Spinal cord (tissue), 10 donors: ENCODE data around the gene ZNF419. TPM values are rescaled to one million over a fixed set of nuclear protein-coding genes. Genes with fewer than 3 reads are reported as not detected.
A peak's percentile ranks its signal among the peaks of the same experiment; 100 is the strongest.
"Not testable (repeated sequence)": the region's sequence is repeated elsewhere in the genome, so short reads cannot be mapped to it uniquely, and the experiment has no call there.

ENCODE experiments used
- DNase-seq, 6 donors: peaks; one replicate each; pipeline versions ENCODE4 v3.0.0 to v3.0.0-alpha.2; 2013 to 2015; ENCODE audit warnings: low spot score in 6 of 6, low read depth in 4 of 6
- H3K27ac ChIP-seq: one replicate; pipeline ENCODE4 v1.5.1; 2013; ENCODE audit warnings: low read depth, low read length, control low read depth
- H3K27me3 ChIP-seq: one replicate; pipeline ENCODE4 v1.6.1; 2013; ENCODE audit warnings: low read length; ENCODE audit not compliant: control insufficient read depth, insufficient read depth
- H3K36me3 ChIP-seq: one replicate; pipeline ENCODE4 v1.6.1; 2013; ENCODE audit warnings: low read length; ENCODE audit not compliant: control insufficient read depth, insufficient read depth
- H3K4me1 ChIP-seq: one replicate; pipeline ENCODE4 v1.6.1; 2013; ENCODE audit warnings: low read length; ENCODE audit not compliant: control insufficient read depth, insufficient read depth
- H3K4me3 ChIP-seq: one replicate; pipeline ENCODE4 v1.5.1; 2013; ENCODE audit warnings: low read depth, low read length, control low read depth
- H3K9me3 ChIP-seq: one replicate; pipeline ENCODE4 v1.6.1; 2013; ENCODE audit warnings: low read length; ENCODE audit not compliant: control insufficient read depth, insufficient read depth
- WGBS: methylation state at CpG from one replicate; pipeline ENCODE4 v1.1.5; 2013; ENCODE audit warnings: missing lambda C conversion rate; ENCODE audit not compliant: insufficient coverage; 5-methylcytosine and 5-hydroxymethylcytosine counted together
- polyA plus RNA-seq, 2 donors: library from polyadenylated mRNA; unstranded; fragments of 120-200 nt; gene quantifications; one replicate each; pipeline ENCODE4 v1.2.1, GENCODE V29; 2013; ENCODE audit not compliant: insufficient read length in 2 of 2
- total RNA-seq, 2 donors: library from RNA; depleted of rRNA in 1 of 2; stranded (reverse); fragments of 120-200 nt in 1 of 2; fragments of >200 nt in 1 of 2; gene quantifications; one replicate each; pipeline versions ENCODE4 v1.2.3 to v1.2.4, GENCODE V29; 2013 to 2014
- donor health status: healthy.

ZNF419 gene
- total and polyA plus RNA-seq, 4 donors, result 15.6 to 23.3 (median 20.3) TPM

DNA sequence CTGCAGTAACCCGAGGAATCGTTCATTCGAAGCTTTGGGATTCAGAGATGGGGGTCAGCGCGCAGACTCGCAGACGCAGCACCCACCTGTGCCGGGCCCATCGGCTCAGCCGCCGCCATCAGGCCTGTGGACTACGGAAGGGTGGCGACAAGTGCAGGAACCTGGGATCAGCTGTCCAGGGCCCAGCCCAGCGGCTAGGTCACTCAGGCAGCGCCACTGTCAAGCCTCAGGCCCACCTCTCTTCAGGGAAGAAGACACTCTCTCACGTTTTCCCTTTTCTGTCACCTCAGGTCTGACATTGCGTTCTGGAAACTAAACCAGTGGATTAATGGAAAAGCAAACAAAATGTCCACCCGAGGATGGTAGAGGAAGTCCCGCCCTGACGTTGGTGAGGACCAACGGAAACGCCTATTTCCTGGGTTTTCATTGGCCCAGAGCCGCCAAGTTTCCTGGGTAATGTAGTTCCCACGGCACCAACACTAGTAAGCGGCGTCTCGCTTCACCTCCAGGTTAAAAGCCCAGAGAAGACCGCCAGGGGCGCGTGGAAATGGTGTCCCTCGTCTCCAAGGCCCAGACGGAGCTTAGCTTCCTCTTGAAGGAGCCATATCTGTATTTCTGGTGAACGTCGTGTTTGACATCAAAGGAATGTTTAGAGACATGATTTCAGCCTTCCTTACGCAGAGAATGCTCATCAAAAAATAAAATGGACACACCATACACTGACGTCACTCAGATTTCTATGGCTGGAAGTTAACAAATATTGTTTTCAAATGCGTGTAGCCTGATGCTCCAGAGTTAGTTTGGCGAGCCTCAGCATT lies 10.2 kb upstream of the ZNF419 start, which contains the start of gene ZNF772:
ZNF772 (minus strand) TSS at position 376 of the 818 bp plus-strand sequence; CDS start at position 119, 257 bp downstream.
- WGBS, result 4% methylated on average over 34 of the region's 38 CpGs
- Histone ChIP-seq H3K36me3 (peaks cover 27% of the 10 kb centered on the region), H3K4me3 (peak within 1 kb of the TSS; percentile 83), H3K9me3 (peaks cover 35% of the 10 kb centered on the region), H3K27ac (peak within 1 kb of the TSS; percentile 89), H3K4me1 (peaks cover 11% of the 10 kb centered on the region), H3K27me3 (no peaks in the 10 kb centered on the region)
- peak; percentile 90 to 99 (median 94) for DNase-seq

DNA sequence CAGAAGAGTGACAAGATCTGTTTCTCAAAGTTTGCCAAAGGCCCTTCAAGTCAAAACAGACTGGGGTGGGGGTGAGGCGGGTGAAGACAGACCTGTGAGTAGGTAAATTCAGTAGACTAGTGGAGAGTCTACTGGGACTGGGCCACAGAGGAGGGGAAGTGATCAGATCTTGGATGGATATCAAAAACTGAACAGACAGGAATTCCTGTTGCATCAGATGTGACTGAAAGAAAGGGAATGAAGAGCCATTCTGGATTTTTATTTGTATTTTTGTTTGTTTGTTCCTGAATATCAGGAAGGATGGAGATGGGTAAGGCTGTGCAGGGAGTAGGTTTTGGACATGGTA lies 722 bp downstream of the ZNF419 start:
- WGBS, result no CpG with 5 or more reads among the region's 1 CpG
- not testable (repeated sequence) for H3K27me3 ChIP-seq, DNase-seq, H3K4me1 ChIP-seq, H3K9me3 ChIP-seq, H3K27ac ChIP-seq
- H3K4me3 ChIP-seq, result peak overlapping the region; percentile 1
- peaks cover 23% of the 10 kb centered on the region for H3K36me3 ChIP-seq

DNA sequence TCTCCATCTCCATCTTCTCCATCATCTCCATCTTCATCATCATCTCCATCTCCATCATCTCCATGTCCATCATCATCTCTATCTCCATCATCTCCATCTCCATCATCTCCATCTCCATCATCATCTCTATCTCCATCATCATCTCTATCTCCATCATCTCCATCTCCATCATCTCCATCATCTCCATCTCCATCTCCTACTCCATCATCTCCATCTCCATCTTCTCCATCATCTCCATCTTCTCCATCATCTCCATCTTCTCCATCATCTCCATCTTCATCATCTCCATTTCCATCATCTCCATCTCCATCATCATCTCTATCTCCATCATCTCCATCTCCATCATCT lies 11.8 kb downstream of the ZNF419 start:
- not testable (repeated sequence) for H3K27me3 ChIP-seq, DNase-seq, H3K9me3 ChIP-seq, H3K4me1 ChIP-seq, H3K4me3 ChIP-seq, H3K27ac ChIP-seq
- H3K36me3 ChIP-seq, result peaks cover 14% of the 10 kb centered on the region

DNA sequence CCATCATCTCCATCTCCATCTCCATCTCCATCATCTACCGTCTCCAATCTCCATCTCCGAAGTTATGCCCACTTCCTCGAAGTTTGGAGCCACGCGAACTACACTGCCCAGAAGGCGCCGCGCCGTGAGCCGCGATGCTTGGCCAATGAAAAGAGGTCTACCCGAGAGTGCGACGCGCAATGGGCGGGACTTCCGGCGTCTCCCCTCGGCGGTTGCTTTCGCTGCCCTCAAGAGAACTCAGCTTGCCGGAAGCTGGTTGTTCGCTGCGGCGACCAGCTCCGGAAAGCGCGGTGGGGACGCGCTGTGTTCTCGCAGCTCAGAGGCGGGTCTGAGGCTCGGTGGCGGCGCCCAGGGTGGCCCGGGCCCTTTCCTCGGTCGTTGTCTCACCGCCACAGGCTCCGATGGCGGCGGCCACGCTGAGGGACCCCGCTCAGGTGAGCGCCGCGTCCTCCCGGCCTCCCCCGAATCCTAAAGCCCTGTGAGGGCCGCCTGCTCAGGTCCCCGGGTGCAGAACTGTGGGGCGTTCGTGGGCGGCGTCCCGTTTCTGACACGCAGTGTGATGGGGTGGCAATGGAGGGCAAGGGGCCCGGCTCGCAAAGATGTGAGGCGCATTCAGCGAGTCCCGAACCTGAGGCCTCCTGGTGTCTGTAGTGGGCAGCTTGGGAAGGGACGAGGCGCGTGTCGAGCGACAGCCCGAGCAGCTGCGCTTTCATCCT lies 12.3 kb downstream of the ZNF419 start, which contains the start of gene ZNF773:
ZNF773 (plus strand) TSS at position 259 of the 716 bp plus-strand sequence; CDS start at position 402, 143 bp downstream.
- not testable (repeated sequence) for H3K9me3 ChIP-seq, H3K27me3 ChIP-seq, H3K27ac ChIP-seq, H3K4me1 ChIP-seq
- peak; percentile 84 to 99 (median 92) for DNase-seq
- peaks cover 14% of the 10 kb centered on the region for H3K36me3 ChIP-seq
- under 1% methylated on average over 49 of the region's 69 CpGs for WGBS
- H3K4me3 ChIP-seq, result peak within 1 kb of the TSS; percentile 64

DNA sequence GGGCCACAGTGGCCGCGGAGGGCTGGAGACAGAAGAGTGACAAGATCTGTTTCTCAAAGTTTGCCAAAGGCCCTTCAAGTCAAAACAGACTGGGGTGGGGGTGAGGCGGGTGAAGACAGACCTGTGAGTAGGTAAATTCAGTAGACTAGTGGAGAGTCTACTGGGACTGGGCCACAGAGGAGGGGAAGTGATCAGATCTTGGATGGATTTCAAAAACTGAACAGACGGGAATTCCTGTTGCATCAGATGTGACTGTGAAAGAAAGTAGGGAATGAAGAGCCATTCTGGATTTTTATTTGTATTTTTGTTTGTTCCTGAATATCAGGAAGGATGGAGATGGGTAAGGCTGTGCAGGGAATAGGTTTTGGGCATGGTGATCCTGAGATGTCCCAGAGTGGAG lies 12.8 kb downstream of the ZNF419 start:
- H3K27me3 ChIP-seq, H3K27ac ChIP-seq, H3K4me1 ChIP-seq, H3K9me3 ChIP-seq: not testable (repeated sequence)
- 8% methylated on average over 1 of the region's 4 CpGs for WGBS
- peaks cover 17% of the 10 kb centered on the region for H3K36me3 ChIP-seq
- H3K4me3 ChIP-seq, result peak overlapping the region; percentile 4
- peak in 1 of 6 donors; percentile 21 for DNase-seq

DNA sequence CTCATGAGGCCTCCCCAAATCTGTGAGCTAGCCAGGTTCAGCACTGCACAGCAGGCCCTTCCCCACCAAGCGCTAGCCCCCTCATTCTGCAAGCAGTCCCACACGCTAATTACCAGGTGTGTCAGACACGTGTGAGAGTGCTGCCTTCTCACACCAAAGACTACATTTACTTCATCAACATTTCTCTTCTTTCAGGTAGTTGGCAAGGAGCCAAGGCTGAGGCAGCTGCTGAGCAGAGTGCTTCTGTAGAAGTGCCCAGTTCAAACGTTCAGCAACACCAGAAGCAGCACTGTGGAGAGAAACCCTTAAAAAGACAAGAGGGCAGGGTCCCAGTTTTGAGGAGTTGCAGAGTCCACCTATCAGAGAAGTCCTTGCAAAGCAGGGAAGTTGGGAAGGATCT lies 18.6 kb downstream of the ZNF419 start:
- Histone ChIP-seq H3K27me3 (no peaks in the 10 kb centered on the region), H3K4me1 (peaks cover under 1% of the 10 kb centered on the region), H3K9me3 (no peaks in the 10 kb centered on the region), H3K27ac (no peak overlapping the region), H3K36me3 (peaks cover 41% of the 10 kb centered on the region), H3K4me3 (no peak overlapping the region)
- DNase-seq, result no peak
- 80% methylated on average over 3 of the region's 4 CpGs for WGBS

DNA sequence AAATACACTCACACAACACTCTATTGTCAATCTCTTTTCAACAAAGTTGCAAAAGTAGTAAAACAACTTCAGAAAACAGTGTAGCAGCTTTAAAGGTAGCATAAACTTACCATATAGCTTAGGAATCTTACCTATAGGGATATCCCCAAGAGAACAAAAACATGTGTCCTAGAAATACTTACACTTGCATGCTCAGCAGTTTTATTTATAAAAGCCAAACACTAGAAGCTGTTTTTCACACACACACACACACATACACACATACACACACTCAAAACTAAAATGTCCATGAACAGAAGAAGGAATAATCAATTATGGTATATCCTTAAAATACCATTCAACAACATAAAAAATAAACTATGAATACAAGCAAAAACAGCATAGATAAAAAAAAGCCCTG lies 23.9 kb downstream of the ZNF419 start:
- DNase-seq, result no peak
- Histone ChIP-seq H3K4me1 (no peaks in the 10 kb centered on the region), H3K9me3 (peaks cover 8% of the 10 kb centered on the region), H3K36me3 (peaks cover 21% of the 10 kb centered on the region), H3K4me3 (no peak overlapping the region), H3K27ac (no peak overlapping the region), H3K27me3 (no peaks in the 10 kb centered on the region)

DNA sequence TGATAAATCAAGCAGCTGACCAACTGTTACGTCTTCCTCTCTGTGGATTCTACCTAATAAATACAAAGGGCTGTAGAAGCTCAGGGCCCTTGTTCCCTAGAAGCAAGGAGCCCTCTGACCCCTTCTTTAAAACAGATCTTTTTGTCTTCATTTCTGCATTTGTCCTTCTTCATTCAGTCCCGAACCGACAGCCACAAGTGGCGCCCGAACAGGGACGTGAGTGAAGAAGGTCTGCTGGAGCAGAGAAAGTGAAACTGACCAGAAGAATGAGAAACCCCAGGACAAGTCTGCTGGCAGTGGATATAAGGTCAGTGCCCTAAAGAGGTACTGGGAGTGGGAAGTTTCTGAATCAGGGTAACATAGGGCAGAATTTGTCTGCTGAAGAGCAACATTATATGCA lies 25.3 kb downstream of the ZNF419 start:
- Histone ChIP-seq H3K27ac (no peak overlapping the region), H3K4me3 (no peak overlapping the region), H3K4me1 (no peaks in the 10 kb centered on the region), H3K27me3 (no peaks in the 10 kb centered on the region), H3K9me3 (peaks cover 8% of the 10 kb centered on the region), H3K36me3 (peaks cover 11% of the 10 kb centered on the region)
- peak in 1 of 6 donors; percentile 10 for DNase-seq
- WGBS, result 93% methylated on average over 6 of the region's 6 CpGs

DNA sequence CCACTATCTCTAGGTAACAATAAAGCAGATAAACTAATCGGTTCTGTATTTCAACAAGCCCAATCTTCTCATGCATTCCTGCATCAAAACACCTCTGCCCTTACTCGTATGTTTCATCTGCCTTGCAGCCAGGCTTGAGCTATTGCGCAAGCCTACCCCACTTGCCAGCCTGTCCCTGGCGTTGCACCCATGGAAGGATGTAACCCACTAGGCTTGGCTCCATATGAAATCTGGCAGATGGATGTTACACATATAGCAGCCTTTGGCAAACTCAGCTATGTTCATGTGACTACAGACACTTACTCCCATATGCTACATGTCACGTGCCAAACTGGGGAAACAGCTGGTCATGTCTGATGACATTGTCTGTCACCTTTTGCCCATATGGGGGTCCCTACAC lies 27.7 kb downstream of the ZNF419 start:
- H3K27ac ChIP-seq, result no peak overlapping the region
- no peaks in the 10 kb centered on the region for H3K27me3 ChIP-seq
- 90% methylated on average over 5 of the region's 5 CpGs for WGBS
- DNase-seq, result peak in 2 of 6 donors; percentile 14 to 93
- H3K4me3 ChIP-seq, result no peak overlapping the region
- peaks cover 16% of the 10 kb centered on the region for H3K36me3 ChIP-seq
- H3K4me1 ChIP-seq, result no peaks in the 10 kb centered on the region
- peaks cover 8% of the 10 kb centered on the region for H3K9me3 ChIP-seq

DNA sequence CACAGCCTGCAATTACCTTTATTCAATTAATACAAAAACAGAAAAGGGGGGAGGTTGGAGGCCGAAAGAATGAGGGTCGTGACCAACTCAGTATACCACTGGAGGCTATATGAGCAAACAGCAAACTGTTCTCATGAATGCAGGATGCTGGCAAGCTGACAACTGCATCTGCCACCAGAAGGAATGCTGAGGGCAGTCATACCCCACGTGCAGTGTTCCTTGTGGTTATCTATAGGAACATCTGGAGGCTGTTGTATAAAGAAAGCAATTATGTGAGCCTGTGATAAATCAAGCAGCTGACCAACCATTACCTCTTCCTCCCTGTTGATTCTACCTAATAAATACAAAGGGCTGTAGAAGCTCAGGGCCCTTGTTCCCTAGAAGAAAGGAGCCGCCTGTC lies 30.5 kb downstream of the ZNF419 start:
- not testable (repeated sequence) for H3K9me3 ChIP-seq, DNase-seq, H3K27me3 ChIP-seq, H3K4me1 ChIP-seq, H3K4me3 ChIP-seq, H3K27ac ChIP-seq
- WGBS, result 75% methylated on average over 1 of the region's 4 CpGs
- peaks cover 10% of the 10 kb centered on the region for H3K36me3 ChIP-seq
